ENCODE data around the gene ROCK1.
"Not testable (repeated sequence)": the region's sequence is repeated elsewhere in the genome, so short reads cannot be mapped to it uniquely, and the experiment has no call there.

ROCK1 gene

GRCh38 chr18:21049306-21049705 lies 62.3 kb downstream of the ROCK1 start:
- DNase-seq: no peak

- no peak for DNase-seq
Measured at GRCh38 chr18:21047126-21047525, 64.5 kb downstream of the ROCK1 start.

DNA sequence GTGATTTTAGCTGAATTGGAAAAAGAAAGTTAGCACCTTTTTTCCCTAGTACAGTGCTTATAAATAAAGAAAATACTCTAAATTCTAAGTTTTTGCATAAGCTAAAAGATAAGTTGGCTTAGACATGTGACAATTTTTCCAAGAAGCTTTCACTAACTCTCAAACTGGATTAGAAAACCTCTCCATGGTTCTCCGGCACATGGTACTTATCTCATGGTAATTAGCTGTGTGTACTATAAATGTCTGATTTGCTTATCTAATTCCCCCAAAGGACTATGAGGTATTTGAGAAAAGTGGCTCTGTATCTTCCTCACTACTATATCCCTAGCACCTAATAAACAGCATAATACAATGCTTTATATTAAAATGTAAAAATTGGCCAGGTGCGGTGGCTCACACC lies 71.1 kb downstream of the ROCK1 start:
- no peak for DNase-seq

GRCh38 chr18:21038201-21038600 lies 73.4 kb downstream of the ROCK1 start:
- no peak for DNase-seq

- no peak for DNase-seq
Measured at GRCh38 chr18:21031845-21032244, 79.8 kb downstream of the ROCK1 start.

GRCh38 chr18:21018257-21018656 lies 93.4 kb downstream of the ROCK1 start:
- not testable (repeated sequence) for DNase-seq

GRCh38 chr18:21012308-21012707 lies 99.3 kb downstream of the ROCK1 start:
- DNase-seq: no peak

DNA sequence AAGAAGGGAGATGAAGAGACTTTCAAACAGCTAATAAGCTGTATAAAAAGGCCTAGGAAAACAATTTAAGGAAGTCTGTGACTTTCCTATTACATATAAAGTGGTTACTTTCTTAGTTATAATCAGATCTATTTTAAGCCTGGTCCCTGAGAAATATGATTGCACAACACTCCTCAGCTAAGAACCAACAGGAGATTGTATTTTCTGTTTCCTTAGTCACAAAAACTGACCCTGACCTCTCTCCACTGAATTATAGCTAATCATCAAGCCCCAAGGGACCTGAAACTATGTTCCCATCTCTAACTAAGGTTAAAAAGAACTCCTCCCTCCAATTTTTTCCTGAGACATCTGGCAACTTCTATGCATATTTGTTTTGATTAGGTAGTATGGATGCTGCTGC lies 106.9 kb downstream of the ROCK1 start:
- no peak for DNase-seq

DNA sequence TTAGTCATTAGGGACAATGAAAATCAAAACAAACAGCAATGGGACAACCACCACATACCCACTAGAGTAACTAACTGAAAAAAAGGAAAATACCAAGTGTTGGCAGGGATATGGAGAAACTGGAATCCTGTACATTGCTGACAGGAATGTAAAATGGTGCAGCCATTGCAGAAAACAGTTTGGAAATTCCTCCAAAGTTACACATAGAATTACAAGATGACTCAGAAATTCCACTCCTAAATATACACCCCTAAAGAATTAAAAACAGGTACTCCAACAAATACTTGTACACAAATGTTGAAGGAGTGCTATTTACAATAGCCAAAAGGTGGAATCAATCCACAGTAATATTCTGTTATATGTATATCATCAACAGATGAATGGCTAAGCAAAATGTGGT lies 110.9 kb downstream of the ROCK1 start:
- DNase-seq: no peak

- no peak for DNase-seq
Measured at GRCh38 chr18:20997371-20997770, 114.2 kb downstream of the ROCK1 start.

GRCh38 chr18:20996418-20996817 lies 115.2 kb downstream of the ROCK1 start:
- DNase-seq: no peak

- no peak for DNase-seq
Measured at GRCh38 chr18:20988726-20989125, 122.9 kb downstream of the ROCK1 start.

- no peak for DNase-seq
Measured at GRCh38 chr18:20975077-20975476, 136.5 kb downstream of the ROCK1 start.

DNA sequence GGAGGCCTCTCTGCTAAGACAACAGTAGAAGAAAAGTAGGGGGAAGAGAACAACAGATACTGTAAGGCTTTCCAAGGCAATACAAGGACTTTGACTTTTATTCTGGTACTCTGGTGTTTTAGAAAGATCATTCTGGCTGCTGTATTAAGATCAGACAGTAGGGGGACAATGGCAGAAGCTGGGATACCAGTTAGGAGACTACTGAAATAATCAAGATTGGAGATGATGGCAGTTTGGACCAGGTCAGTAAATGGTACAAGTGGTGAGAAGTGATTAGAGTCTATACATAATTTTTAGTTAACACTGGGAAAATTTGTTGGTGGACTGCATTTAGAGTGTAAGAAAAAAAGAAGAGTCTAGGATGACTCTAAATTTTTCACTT lies 139.7 kb downstream of the ROCK1 start:
- peak; percentile 21 for DNase-seq

- no peak for DNase-seq
Measured at GRCh38 chr18:20966795-20967194, 144.8 kb downstream of the ROCK1 start.

DNA sequence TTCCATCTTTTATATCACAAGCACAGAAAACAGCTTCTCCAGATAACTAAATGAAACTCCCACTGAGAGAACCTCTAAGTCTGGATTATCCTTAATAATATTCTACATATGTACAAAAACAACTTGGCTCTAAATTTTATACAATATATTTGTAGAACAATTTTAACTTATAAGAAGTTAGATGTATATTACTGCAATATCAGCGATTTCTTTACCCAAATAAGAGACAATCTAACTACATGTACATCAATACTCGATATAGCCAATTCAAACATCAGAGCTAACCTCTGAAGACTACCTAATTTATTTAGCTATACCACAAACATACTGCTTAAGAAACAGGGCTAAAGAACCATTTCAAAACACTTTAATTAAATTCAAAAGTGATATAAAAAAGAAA lies 148.6 kb downstream of the ROCK1 start:
- no peak for DNase-seq

DNA sequence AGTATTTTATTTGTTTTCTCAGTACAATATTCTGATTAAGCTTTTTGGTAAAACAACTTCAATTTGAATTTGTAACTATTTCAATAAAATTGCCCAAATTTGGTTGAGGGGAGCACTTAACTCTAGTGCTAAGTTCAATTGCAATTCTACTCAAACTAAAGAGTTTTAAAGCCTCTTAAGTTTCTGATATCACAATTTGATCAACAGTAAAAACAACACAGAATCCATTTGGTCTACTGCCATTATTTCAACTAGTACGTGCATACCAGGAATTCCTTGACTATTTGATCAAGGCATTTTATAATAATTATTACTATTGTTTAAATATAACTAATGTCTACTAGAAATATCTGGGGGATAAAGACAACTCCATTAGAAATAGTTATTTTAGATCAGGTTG lies 150.9 kb downstream of the ROCK1 start:
- no peak for DNase-seq

GRCh38 chr18:20950827-20951226 lies 160.8 kb downstream of the ROCK1 start:
- not testable (repeated sequence) for DNase-seq

All from CD4-positive, alpha-beta T cell treated with Interleukin-4 for 4 hours (primary cell).